ENCODE measurements around the gene TM7SF2. TPM values are rescaled to one million over a fixed set of nuclear protein-coding genes. Genes with fewer than 3 reads are reported as not detected.

TM7SF2 gene
- polyA plus RNA-seq, 1 experiment: 10.3 TPM

DNA sequence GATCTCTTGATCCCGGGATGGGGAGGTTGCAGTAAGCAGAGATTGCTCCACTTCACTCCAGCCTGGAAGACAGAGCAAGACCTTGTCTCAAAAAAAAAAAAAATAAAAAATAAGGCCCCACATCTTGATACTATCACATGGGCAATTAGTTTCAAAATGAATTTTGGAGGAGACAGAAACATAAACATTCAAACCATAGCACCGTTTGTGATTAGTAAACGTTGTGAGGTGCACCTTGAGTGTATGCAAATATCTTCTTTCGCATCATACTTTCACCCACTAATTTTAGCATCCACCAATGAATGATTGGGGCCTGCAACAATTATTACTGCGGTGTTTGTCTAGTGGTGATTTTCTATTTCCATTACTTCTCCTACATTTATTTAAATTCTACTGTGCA lies 47.3 kb downstream of the TM7SF2 start:
- POLR2A ChIA-PET: no interaction called here
- no peaks in the 10 kb centered on the region for H3K9me3 ChIP-seq (ENCODE audit: control insufficient read depth, insufficient read depth, low read length)
- no peak overlapping the region for H3K4me3 ChIP-seq (ENCODE audit: low read depth, low read length)
- no peak overlapping the region for H3K27ac ChIP-seq (ENCODE audit: low read depth, low read length)
- TF ChIP-seq, protein P1, sequence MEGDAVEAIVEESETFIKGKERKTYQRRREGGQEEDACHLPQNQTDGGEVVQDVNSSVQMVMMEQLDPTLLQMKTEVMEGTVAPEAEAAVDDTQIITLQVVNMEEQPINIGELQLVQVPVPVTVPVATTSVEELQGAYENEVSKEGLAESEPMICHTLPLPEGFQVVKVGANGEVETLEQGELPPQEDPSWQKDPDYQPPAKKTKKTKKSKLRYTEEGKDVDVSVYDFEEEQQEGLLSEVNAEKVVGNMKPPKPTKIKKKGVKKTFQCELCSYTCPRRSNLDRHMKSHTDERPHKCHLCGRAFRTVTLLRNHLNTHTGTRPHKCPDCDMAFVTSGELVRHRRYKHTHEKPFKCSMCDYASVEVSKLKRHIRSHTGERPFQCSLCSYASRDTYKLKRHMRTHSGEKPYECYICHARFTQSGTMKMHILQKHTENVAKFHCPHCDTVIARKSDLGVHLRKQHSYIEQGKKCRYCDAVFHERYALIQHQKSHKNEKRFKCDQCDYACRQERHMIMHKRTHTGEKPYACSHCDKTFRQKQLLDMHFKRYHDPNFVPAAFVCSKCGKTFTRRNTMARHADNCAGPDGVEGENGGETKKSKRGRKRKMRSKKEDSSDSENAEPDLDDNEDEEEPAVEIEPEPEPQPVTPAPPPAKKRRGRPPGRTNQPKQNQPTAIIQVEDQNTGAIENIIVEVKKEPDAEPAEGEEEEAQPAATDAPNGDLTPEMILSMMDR (IDR thresholded peaks at IDR 0.05; ENCODE audit: low read depth, low read length): no peak
- DNase-seq (ENCODE audit: low read depth, low spot score): no peak
- CTCF ChIA-PET: no interaction called here
- no peaks in the 10 kb centered on the region for H3K27me3 ChIP-seq (ENCODE audit: control insufficient read depth, insufficient read depth, low read length)

DNA sequence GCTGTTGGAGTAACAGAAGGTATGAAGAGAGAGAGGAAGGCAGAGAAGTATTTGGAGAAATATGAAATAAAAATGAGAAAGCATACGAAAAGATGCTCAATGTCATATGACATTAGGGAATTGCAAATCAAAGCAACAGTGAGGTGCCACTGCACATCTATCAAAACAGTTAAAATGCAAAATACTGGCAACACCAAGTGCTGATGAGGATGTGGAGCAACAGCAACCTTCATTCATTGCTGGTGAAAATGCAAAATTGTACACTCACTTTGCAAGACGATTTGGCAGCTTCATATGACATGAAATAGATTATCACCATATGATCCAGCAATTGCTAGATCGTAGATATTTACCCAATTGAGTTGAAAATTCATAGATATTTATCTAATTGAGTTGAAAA lies 49.0 kb downstream of the TM7SF2 start:
- no peak for DNase-seq (ENCODE audit: low read depth, low spot score)
- Histone ChIP-seq H3K27ac (ENCODE audit: low read depth, low read length) (no peak overlapping the region), H3K27me3 (ENCODE audit: control insufficient read depth, insufficient read depth, low read length) (no peaks in the 10 kb centered on the region), H3K9me3 (ENCODE audit: control insufficient read depth, insufficient read depth, low read length) (no peaks in the 10 kb centered on the region), H3K4me3 (ENCODE audit: low read depth, low read length) (no peak overlapping the region)
- TF ChIP-seq, protein P1 (IDR thresholded peaks at IDR 0.05; ENCODE audit: low read depth, low read length): no peak
- ChIA-PET CTCF (no interaction called here), POLR2A (no interaction called here)

DNA sequence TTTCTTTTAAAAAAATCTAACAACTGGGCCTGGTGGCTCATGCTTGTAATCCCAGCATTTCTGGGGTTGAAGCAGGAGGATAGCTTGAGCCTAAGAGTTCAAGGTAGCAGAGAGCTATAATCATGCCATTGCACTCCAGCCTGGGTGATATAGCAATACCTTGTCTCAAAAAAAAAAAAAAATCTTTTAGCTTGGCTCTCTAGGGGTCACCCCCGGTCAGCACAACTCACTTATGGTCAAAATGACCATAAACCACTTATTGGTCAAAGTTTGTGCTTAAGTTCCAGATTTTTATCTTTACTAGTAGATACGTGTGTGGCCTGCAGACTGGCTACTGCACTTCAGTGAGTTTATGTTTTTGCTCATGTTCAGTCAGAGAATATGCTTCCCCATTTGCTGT lies 52.0 kb downstream of the TM7SF2 start:
- no peaks in the 10 kb centered on the region for H3K27me3 ChIP-seq (ENCODE audit: control insufficient read depth, insufficient read depth, low read length)
- TF ChIP-seq, protein P1 (IDR thresholded peaks at IDR 0.05; ENCODE audit: low read depth, low read length): no peak
- H3K27ac ChIP-seq (ENCODE audit: low read depth, low read length): no peak overlapping the region
- H3K4me3 ChIP-seq (ENCODE audit: low read depth, low read length): no peak overlapping the region
- DNase-seq (ENCODE audit: low read depth, low spot score): no peak
- CTCF ChIA-PET: interaction anchor here (1.5 kb wide), 1 partner anchor 12 kb away, joined by 5 read pairs; no protein-coding TSS in a partner anchor
- POLR2A ChIA-PET: interaction anchor here (0.7 to 1.6 kb wide), 2 partner anchors 29 to 98 kb away, joined by 5 to 6 read pairs; partner anchors contain the start of gene POLA2
- no peaks in the 10 kb centered on the region for H3K9me3 ChIP-seq (ENCODE audit: control insufficient read depth, insufficient read depth, low read length)

Small RNA genes lying within 50 kb of the gene (small RNA-seq; reads per million reads assigned to genes)
- gene HIGD1AP10 (ENCODE audit: insufficient read length, low read depth) (not detected), gene PDCL2P2 (ENCODE audit: insufficient read length, low read depth) (not detected), gene RNU2-23P (ENCODE audit: insufficient read length, low read depth) (not detected)

Other genes starting within 250 kb of the TM7SF2 start
- 56.1 and 77.7 TPM in 2 replicates for gene EHD1, start 233.3 kb upstream of the TM7SF2 start, polyA plus RNA-seq (2011; rRNA removed)
- 3.7 and 5.1 TPM in 2 replicates for gene ATG2A, start 194.7 kb upstream of the TM7SF2 start, polyA plus RNA-seq (2011; rRNA removed)
- 11.2 and 16.6 TPM in 2 replicates for gene PPP2R5B, start 187.2 kb upstream of the TM7SF2 start, polyA plus RNA-seq (2011; rRNA removed)
- gene GPHA2, start 176.0 kb upstream of the TM7SF2 start, polyA plus RNA-seq (2011; rRNA removed): not detected in 2 replicates
- not detected in 2 replicates for gene MAJIN, start 139.8 kb upstream of the TM7SF2 start, polyA plus RNA-seq (2011; rRNA removed)
- 1.5 and 2.1 TPM in 2 replicates for gene BATF2, start 114.9 kb upstream of the TM7SF2 start, polyA plus RNA-seq (2011; rRNA removed)
- gene ARL2, start 97.7 kb upstream of the TM7SF2 start, polyA plus RNA-seq (2011; rRNA removed): 60.7 and 76.5 TPM in 2 replicates
- 8.0 and 10.5 TPM in 2 replicates for gene SNX15, start 84.4 kb upstream of the TM7SF2 start, polyA plus RNA-seq (2011; rRNA removed)
- gene SAC3D1, start 70.7 kb upstream of the TM7SF2 start, polyA plus RNA-seq (2011; rRNA removed): 4.5 and 5.3 TPM in 2 replicates
- gene NAALADL1, start 53.3 kb upstream of the TM7SF2 start, polyA plus RNA-seq (2011; rRNA removed): 9.4 and 12.0 TPM in 2 replicates
- gene CDCA5, start 27.8 kb upstream of the TM7SF2 start, polyA plus RNA-seq (2011; rRNA removed): 4.2 and 5.2 TPM in 2 replicates
- 30.9 and 39.1 TPM in 2 replicates for gene ZFPL1, start 27.6 kb upstream of the TM7SF2 start, polyA plus RNA-seq (2011; rRNA removed)
- 38.9 and 74.1 TPM in 2 replicates for gene VPS51, start 15.7 kb upstream of the TM7SF2 start, polyA plus RNA-seq (2011; rRNA removed)
- gene ZNHIT2, start 5.8 kb downstream of the TM7SF2 start, polyA plus RNA-seq (2011; rRNA removed): 3.1 and 3.6 TPM in 2 replicates
- 426 and 504 TPM in 2 replicates for gene FAU, start 10.3 kb downstream of the TM7SF2 start, polyA plus RNA-seq (2011; rRNA removed)
- gene MRPL49, start 10.4 kb downstream of the TM7SF2 start, polyA plus RNA-seq (2011; rRNA removed): 54.2 and 55.7 TPM in 2 replicates
- gene SYVN1, start 22.6 kb downstream of the TM7SF2 start, polyA plus RNA-seq (2011; rRNA removed): 18.7 and 27.7 TPM in 2 replicates
- not detected in 2 replicates for gene SPDYC, start 58.4 kb downstream of the TM7SF2 start, polyA plus RNA-seq (2011; rRNA removed)
- 84.1 and 123 TPM in 2 replicates for gene CAPN1, start 70.1 kb downstream of the TM7SF2 start, polyA plus RNA-seq (2011; rRNA removed)
- 10.4 and 14.1 TPM in 2 replicates for gene POLA2, start 150.1 kb downstream of the TM7SF2 start, polyA plus RNA-seq (2011; rRNA removed)
- 14.3 and 21.1 TPM in 2 replicates for gene CDC42EP2, start 203.0 kb downstream of the TM7SF2 start, polyA plus RNA-seq (2011; rRNA removed)
- gene DPF2, start 222.0 kb downstream of the TM7SF2 start, polyA plus RNA-seq (2011; rRNA removed): 43.7 and 52.0 TPM in 2 replicates
- gene TIGD3, start 242.9 kb downstream of the TM7SF2 start, polyA plus RNA-seq (2011; rRNA removed): 0.07 and 0.11 TPM in 2 replicates

All from AG04450 (cell line).